Epithelial cell of proximal tubule (primary cell): Measurements from ENCODE around the gene DOCK6. TPM values are rescaled to one million over a fixed set of nuclear protein-coding genes. Genes with fewer than 3 reads are reported as not detected.

Experiments used
- DNase-seq: peaks from one replicate; pipeline ENCODE4 v3.0.0-alpha.2; 2011; ENCODE audit warnings: low read depth
- H3K4me3 ChIP-seq: 2 replicates; pipeline ENCODE4 v1.5.1; 2011; ENCODE audit warnings: low read depth, mild to moderate bottlenecking, low read length
- CTCF ChIP-seq: conservative IDR thresholded peaks from 2 replicates; pipeline ENCODE4 v1.5.1; 2012; ENCODE audit warnings: low read depth, mild to moderate bottlenecking, low read length
- total RNA-seq: library from RNA; depleted of rRNA; stranded (reverse); fragments of >200 nt; gene quantifications from 2 replicates; pipeline ENCODE4 v1.2.3, GENCODE V29; 2015

Gene DOCK6
- total RNA-seq, 1 donor from 2014 or later, result 17.2 TPM

- TF ChIP-seq CTCF, result no peak
- no peak for DNase-seq
- H3K4me3 ChIP-seq, result no peak overlapping the region
Measured at GRCh38 chr19:11290256-11290655, 27.9 kb upstream of the DOCK6 start.

DNA sequence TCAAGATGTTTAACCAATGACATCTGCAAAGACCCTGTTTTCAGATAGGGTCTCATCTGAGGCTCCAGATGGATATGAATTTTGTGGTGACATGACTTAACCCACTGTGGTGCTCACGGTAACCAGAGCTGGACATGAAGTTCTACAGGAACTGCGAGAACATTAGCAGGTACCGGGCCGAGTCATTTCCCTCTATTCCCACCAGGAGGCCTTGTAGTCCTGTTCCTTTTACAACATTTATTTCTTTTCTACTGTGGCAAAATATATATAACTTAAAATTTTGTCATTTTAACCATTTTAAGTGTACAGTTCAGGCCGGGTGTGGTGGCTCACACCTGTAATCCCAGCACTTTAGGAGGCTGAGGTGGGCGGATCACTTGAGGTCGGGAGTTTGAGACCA, 26.0 kb upstream of the DOCK6 start:
- peak; percentile 66 for TF ChIP-seq CTCF
- no peak for DNase-seq
- H3K4me3 ChIP-seq, result no peak overlapping the region

DNA sequence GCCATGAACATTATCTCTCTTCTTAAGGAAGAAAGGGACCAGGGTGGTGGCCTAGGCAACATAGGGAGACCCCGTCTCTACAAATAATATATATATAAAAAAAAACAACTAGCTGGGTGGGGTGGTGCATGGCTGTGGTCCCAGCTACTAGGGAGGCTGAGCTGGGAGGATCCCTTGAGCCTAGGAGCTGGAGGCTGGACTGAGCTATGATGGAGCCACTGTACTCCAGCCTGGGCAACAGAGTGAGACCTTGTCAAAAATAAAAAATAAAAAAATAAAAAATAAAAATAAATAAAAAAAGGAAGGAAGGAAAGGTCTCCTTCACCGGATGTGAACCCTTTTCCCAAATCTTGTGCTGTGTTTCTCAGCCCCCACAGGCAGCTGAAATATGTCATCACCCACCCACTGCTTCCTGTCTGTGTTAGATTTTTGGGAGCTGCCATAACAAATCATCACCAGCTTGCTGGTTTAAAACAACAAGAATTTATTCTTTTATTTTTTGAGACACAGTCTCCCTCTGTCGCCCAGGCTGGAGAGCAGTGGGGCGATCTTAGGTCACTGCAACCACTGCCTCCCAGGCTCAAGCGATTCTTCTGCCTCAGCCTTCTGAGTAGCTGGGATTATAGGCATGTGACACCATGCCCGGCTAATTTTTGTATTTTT, 24.1 kb upstream of the DOCK6 start:
- DNase-seq, result no peak
- no peak overlapping the region for H3K4me3 ChIP-seq
- TF ChIP-seq CTCF, result no peak

DNA sequence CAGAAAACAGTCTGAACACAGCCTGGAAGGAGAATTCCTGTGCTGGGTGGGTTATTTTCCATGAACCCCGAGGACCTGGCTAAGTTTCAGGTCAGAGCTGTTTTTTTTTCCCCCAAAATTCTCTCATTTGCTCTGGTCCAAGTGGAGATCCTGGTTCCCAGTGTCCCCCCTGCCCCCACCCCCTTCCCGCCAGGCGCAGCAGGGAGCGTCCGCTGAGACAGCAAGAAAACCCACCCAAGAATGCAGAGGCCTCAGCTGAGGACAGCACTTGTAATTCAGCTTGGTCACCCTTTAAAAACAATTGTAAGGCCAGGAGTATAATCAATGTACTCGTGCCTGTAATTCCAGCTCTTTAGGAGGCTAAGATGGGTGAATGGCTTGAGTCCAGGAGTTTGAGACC, 22.2 kb upstream of the DOCK6 start:
- DNase-seq, result no peak
- no peak overlapping the region for H3K4me3 ChIP-seq
- TF ChIP-seq CTCF, result no peak

DNA sequence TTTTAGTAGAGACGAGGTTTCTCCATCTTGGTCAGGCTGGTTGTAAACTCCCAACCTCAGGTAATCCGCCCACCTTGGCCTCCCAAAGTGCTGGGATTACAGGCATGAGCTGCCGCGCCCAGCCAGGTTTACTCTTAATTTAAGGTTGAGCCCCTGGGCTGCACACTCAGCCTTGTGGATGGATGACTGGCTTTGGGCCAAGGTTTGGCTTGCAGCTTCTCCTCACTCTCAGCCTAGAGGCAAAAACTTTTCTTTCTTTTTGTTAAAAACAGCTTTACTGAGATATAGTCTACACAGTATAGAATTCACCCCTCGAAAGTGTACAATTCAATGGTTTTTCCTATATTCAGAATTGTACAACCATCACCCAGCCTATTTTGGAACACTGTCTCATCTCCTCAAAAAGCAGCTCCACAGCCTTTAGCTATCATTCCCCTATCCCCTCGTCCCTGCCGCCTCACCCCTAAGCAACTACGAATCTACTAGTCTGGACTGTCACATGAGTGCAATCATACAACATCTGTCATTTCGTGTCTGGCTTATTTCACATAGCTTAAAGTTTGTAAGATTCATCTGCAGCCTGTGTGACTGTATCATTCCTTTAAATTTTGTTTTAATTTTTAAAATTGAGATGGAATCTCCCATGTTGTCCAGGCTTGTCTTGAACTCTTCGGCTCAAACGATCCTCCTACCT, 19.2 kb upstream of the DOCK6 start:
- no peak for TF ChIP-seq CTCF
- DNase-seq, result no peak
- no peak overlapping the region for H3K4me3 ChIP-seq

DNA sequence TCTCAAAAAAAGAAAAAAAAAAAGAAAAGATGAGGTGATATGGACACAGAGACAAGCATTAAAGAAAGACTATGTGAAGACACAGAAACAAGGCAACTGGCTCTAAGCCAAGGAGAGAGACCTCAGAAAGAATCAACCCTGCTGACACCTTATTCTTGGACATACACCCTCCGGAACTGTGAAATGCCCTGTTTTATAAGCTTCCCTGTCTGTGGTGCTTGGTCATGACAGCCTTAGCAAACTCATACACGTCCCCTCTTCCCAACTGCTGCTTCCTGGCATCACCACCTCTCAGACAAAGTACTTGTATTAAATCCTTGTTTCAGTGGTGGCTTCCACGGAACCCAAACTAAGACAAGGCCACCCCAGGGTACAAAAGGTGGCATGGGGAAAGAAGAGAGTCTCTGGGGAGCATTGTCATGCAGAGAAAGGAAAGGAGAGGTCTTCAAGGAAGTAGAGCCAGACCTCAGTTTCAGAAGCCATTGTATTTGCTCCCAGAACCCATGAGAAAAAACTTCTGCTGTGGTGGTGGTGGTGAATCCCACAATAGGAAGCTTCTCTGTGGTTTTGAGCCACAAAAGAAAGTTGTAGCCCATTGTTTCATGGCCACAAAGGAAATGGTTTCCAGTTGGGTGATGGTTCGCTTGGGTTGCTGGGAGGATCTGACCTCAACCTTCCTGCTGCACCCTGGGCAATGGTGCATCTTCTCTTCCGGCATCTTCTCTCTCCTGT, 17.3 kb upstream of the DOCK6 start:
- DNase-seq, result no peak
- no peak for TF ChIP-seq CTCF
- H3K4me3 ChIP-seq, result no peak overlapping the region
